Measurements from ENCODE around the gene LRP1-AS. TPM values are rescaled to one million over a fixed set of nuclear protein-coding genes. Genes with fewer than 3 reads are reported as not detected.
A peak's percentile ranks its signal among the peaks of the same experiment; 100 is the strongest.

The LRP1-AS gene
- total and polyA plus RNA-seq, 10 of the 15 experiments (the other 5 are each of a cell fraction or from before 2014, with no cell fraction given): not detected

- no peak for TF ChIP-seq USF2 (IDR thresholded peaks at IDR 0.05; ENCODE audit: borderline replicate concordance, low read depth, low read length)
- TF ChIP-seq SMAD1 (IDR thresholded peaks at IDR 0.05; ENCODE audit: low read depth, partially characterized antibody): peak; percentile 87
- no peak for TF ChIP-seq STAT3 (IDR thresholded peaks at IDR 0.05; ENCODE audit: low read depth, low read length)
- TF ChIP-seq E2F4 (IDR thresholded peaks at IDR 0.05; ENCODE audit: low read depth, low read length): no peak
- no peak for TF ChIP-seq RELA (IDR thresholded peaks at IDR 0.05; ENCODE audit: borderline replicate concordance, partially characterized antibody)
- TF ChIP-seq CBFB (IDR thresholded peaks at IDR 0.05; ENCODE audit: low read depth): peak; percentile 4; the same call in 1 of the 2 replicates
- TF ChIP-seq CREM (IDR thresholded peaks at IDR 0.05; ENCODE audit: low read depth): no peak; the same call in 1 of the 2 replicates
- TF ChIP-seq YY1 (IDR thresholded peaks at IDR 0.05; ENCODE audit: low read depth, low read length): peak; percentile 54
- peak; percentile 42; the same call in 1 of the 2 replicates for TF ChIP-seq SPI1 (IDR thresholded peaks at IDR 0.05; ENCODE audit: borderline replicate concordance, insufficient read depth, low read depth, low read length)
- TF ChIP-seq RFX5 (IDR thresholded peaks at IDR 0.05; ENCODE audit: low read depth, low read length): no peak
- TF ChIP-seq NFYB (IDR thresholded peaks at IDR 0.05; ENCODE audit: insufficient read depth, low read depth, low read length): no peak
- TF ChIP-seq ZNF687 (IDR thresholded peaks at IDR 0.05): no peak; the same call in 1 of the 2 replicates
- no peak; a peak in 1 of 4 replicates for TF ChIP-seq IKZF2 (IDR thresholded peaks at IDR 0.05)
- no peak for TF ChIP-seq MEF2A (IDR thresholded peaks at IDR 0.05; ENCODE audit: insufficient read depth, low read depth, low read length)
- TF ChIP-seq TAF1 (IDR thresholded peaks at IDR 0.05; ENCODE audit: borderline replicate concordance, low read depth, low read length): peak; percentile 82; the same call in 1 of the 2 replicates
- TF ChIP-seq ASH2L (IDR thresholded peaks at IDR 0.05; ENCODE audit: borderline replicate concordance, low read depth): no peak
- no peak for TF ChIP-seq HSF1 (IDR thresholded peaks at IDR 0.05; ENCODE audit: low read depth, low read length)
- TF ChIP-seq TCF12 (IDR thresholded peaks at IDR 0.05; ENCODE audit: low read depth, low read length): no peak
- TF ChIP-seq WRNIP1 (IDR thresholded peaks at IDR 0.05; ENCODE audit: borderline replicate concordance, low read depth, low read length): no peak
- TF ChIP-seq LARP7 (IDR thresholded peaks at IDR 0.05): 0 out of 2 replicates have a peak, but pooled peaks have one; percentile 1
- no peak for TF ChIP-seq EGR1 (IDR thresholded peaks at IDR 0.05; ENCODE audit: borderline replicate concordance in 1 of 2, low read depth in 2 of 2, low read length in 2 of 2)
- TF ChIP-seq NFYA (IDR thresholded peaks at IDR 0.05; ENCODE audit: borderline replicate concordance, low read depth, low read length): no peak
- no peak for TF ChIP-seq RBBP5 (conservative IDR thresholded peaks at IDR 0.05)
These were observed 36.2 kb downstream of the LRP1-AS start, which contains the start of gene STAT6 (continued) for GRCh38 chr12:57111031-57111734.

All from GM12878 (cell line).